ENCODE measurements around the gene PRKCB.

Gene PRKCB

GRCh38 chr16:24174957-24175356 is 339.2 kb downstream of the PRKCB start:
- DNase-seq (ENCODE audit: low read depth), result no peak
- no peak for TF ChIP-seq CTCF (IDR thresholded peaks at IDR 0.05; ENCODE audit: control insufficient read depth, insufficient read depth, low read depth, low read length, missing control alignments)
- H3K4me3 ChIP-seq (ENCODE audit: control insufficient read depth, low read depth, low read length), result no peak overlapping the region

GRCh38 chr16:24178496-24178895 is 342.7 kb downstream of the PRKCB start:
- no peak for DNase-seq (ENCODE audit: low read depth)
- no peak for TF ChIP-seq CTCF (IDR thresholded peaks at IDR 0.05; ENCODE audit: control insufficient read depth, insufficient read depth, low read depth, low read length, missing control alignments)
- no peak overlapping the region for H3K4me3 ChIP-seq (ENCODE audit: control insufficient read depth, low read depth, low read length)

GRCh38 chr16:24180451-24180850 is 344.7 kb downstream of the PRKCB start:
- no peak overlapping the region for H3K4me3 ChIP-seq (ENCODE audit: control insufficient read depth, low read depth, low read length)
- TF ChIP-seq CTCF (IDR thresholded peaks at IDR 0.05; ENCODE audit: control insufficient read depth, insufficient read depth, low read depth, low read length, missing control alignments), result no peak
- DNase-seq (ENCODE audit: low read depth), result no peak

GRCh38 chr16:24188021-24188542 is 352.3 kb downstream of the PRKCB start:
- H3K4me3 ChIP-seq (ENCODE audit: control insufficient read depth, low read depth, low read length), result no peak overlapping the region
- no peak for TF ChIP-seq CTCF (IDR thresholded peaks at IDR 0.05; ENCODE audit: control insufficient read depth, insufficient read depth, low read depth, low read length, missing control alignments)
- DNase-seq (ENCODE audit: low read depth), result no peak

GRCh38 chr16:24188751-24189318 is 353.1 kb downstream of the PRKCB start:
- TF ChIP-seq CTCF (IDR thresholded peaks at IDR 0.05; ENCODE audit: control insufficient read depth, insufficient read depth, low read depth, low read length, missing control alignments), result no peak
- DNase-seq (ENCODE audit: low read depth), result no peak

GRCh38 chr16:24189941-24190340 is 354.2 kb downstream of the PRKCB start:
- DNase-seq (ENCODE audit: low read depth), result no peak
- TF ChIP-seq CTCF (IDR thresholded peaks at IDR 0.05; ENCODE audit: control insufficient read depth, insufficient read depth, low read depth, low read length, missing control alignments), result no peak
- no peak overlapping the region for H3K4me3 ChIP-seq (ENCODE audit: control insufficient read depth, low read depth, low read length)

More at GRCh38 chr16:24188751-24189318, 353.1 kb downstream of the PRKCB start:
- no peak overlapping the region for H3K4me3 ChIP-seq (ENCODE audit: control insufficient read depth, low read depth, low read length)
